GM23338 (cell line): Measurements from ENCODE around the gene TTC28.

Experiments
- CREB1 ChIP-seq: fragments of 250-450 bp; sonication (Bioruptor Pico); IDR thresholded peaks from 2 replicates; pipeline ENCODE4 v1.5.0; 2020; ENCODE audit warnings: low read depth, mild to moderate bottlenecking, moderate library complexity
- TF ChIP-seq, protein P1 (sequence below): IDR thresholded peaks from 2 replicates; pipeline ENCODE4 v1.6.1; 2016; ENCODE audit warnings: antibody characterized with exemption
- TF ChIP-seq, protein P2 (sequence below): IDR thresholded peaks from one replicate; pipeline ENCODE4 v1.6.1; 2018; ENCODE audit warnings: antibody characterized with exemption; ENCODE audit not compliant: unreplicated experiment
- TF ChIP-seq, protein P3 (sequence below), 2 experiments: fragments of 200-600 bp in 1 of 2; sonication (generic) in 1 of 2; conservative IDR thresholded peaks; 2 replicates each; pipeline versions ENCODE4 v1.5.1 to v1.6.1; 2016 to 2017; ENCODE audit warnings: antibody characterized with exemption in 2 of 2, low read depth in 2 of 2, mild to moderate bottlenecking in 2 of 2, moderate library complexity in 1 of 2

DNA sequence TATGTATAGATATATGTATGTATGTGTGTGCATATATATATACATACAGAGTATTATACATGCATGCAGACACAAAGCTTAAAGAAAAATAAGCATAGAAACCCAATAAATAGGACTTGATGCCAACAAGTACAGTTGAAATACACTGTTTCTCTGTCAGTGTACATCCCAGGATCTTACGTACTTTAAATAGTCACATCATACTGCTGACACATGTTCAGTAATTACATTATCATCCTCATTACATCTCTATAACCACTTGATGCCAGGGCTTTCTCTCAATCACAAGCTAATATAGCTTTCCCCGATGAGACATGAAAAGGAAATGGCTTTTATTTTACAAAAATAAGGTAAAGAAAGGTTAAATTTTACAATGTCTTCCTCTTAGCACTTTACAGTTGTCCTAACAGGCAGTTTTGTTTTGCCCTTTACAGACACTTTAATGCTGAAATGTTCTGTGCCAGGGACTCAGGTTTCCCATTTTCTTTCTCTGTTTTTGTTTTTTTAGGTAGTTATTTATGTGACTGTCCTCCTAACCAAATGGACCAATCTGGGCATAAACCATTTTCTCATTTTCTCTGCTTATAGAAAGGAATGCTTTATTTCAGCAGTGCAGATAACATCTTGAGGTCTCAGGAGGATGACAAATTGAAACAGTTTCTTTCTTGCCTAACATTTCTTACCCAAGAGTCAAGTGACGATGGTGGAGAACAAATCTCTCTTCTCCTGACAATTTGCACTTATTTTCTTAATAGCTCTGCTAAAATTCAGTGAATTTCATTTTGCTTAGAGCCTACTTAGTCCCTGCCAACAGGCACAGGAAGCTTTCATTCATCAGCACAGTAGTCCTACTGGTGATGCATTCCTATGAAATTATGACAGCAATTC lies 350.2 kb downstream of the TTC28 start:
- TF ChIP-seq, protein P1, sequence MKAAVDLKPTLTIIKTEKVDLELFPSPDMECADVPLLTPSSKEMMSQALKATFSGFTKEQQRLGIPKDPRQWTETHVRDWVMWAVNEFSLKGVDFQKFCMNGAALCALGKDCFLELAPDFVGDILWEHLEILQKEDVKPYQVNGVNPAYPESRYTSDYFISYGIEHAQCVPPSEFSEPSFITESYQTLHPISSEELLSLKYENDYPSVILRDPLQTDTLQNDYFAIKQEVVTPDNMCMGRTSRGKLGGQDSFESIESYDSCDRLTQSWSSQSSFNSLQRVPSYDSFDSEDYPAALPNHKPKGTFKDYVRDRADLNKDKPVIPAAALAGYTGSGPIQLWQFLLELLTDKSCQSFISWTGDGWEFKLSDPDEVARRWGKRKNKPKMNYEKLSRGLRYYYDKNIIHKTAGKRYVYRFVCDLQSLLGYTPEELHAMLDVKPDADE = no peak
- TF ChIP-seq, protein P2, sequence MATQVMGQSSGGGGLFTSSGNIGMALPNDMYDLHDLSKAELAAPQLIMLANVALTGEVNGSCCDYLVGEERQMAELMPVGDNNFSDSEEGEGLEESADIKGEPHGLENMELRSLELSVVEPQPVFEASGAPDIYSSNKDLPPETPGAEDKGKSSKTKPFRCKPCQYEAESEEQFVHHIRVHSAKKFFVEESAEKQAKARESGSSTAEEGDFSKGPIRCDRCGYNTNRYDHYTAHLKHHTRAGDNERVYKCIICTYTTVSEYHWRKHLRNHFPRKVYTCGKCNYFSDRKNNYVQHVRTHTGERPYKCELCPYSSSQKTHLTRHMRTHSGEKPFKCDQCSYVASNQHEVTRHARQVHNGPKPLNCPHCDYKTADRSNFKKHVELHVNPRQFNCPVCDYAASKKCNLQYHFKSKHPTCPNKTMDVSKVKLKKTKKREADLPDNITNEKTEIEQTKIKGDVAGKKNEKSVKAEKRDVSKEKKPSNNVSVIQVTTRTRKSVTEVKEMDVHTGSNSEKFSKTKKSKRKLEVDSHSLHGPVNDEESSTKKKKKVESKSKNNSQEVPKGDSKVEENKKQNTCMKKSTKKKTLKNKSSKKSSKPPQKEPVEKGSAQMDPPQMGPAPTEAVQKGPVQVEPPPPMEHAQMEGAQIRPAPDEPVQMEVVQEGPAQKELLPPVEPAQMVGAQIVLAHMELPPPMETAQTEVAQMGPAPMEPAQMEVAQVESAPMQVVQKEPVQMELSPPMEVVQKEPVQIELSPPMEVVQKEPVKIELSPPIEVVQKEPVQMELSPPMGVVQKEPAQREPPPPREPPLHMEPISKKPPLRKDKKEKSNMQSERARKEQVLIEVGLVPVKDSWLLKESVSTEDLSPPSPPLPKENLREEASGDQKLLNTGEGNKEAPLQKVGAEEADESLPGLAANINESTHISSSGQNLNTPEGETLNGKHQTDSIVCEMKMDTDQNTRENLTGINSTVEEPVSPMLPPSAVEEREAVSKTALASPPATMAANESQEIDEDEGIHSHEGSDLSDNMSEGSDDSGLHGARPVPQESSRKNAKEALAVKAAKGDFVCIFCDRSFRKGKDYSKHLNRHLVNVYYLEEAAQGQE = no peak
- TF ChIP-seq, protein P3, sequence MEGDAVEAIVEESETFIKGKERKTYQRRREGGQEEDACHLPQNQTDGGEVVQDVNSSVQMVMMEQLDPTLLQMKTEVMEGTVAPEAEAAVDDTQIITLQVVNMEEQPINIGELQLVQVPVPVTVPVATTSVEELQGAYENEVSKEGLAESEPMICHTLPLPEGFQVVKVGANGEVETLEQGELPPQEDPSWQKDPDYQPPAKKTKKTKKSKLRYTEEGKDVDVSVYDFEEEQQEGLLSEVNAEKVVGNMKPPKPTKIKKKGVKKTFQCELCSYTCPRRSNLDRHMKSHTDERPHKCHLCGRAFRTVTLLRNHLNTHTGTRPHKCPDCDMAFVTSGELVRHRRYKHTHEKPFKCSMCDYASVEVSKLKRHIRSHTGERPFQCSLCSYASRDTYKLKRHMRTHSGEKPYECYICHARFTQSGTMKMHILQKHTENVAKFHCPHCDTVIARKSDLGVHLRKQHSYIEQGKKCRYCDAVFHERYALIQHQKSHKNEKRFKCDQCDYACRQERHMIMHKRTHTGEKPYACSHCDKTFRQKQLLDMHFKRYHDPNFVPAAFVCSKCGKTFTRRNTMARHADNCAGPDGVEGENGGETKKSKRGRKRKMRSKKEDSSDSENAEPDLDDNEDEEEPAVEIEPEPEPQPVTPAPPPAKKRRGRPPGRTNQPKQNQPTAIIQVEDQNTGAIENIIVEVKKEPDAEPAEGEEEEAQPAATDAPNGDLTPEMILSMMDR (conservative IDR thresholded peaks at IDR 0.05; ENCODE audit: low read depth in 2 of 2) = no peak
- TF ChIP-seq CREB1 = no peak
